Epithelial cell of alveolus of lung (primary cell): ENCODE data around the gene GAS2. TPM values are rescaled to one million over a fixed set of nuclear protein-coding genes. Genes with fewer than 3 reads are reported as not detected.

Experiments
- total RNA-seq: library from RNA; depleted of rRNA; stranded (reverse); fragments of >200 nt; gene quantifications from 2 replicates; pipeline ENCODE4 v1.2.1, GENCODE V29; 2015

GAS2 gene
- 1.9 and 8.3 TPM in 2 replicates for total RNA-seq

GRCh38 chr11:22666325-22666687 lies at the start of gene GAS2:
Gene GAS2, plus strand, starts transcription at chr11:22666611. Its CDS starts 8,259 bp downstream, at chr11:22674870.

GRCh38 chr11:22625448-22626287 lies 40.7 kb upstream of the GAS2 start, which contains the start of gene FANCF:
Gene FANCF, minus strand, starts transcription at chr11:22625823. Its CDS starts 13 bp downstream, at chr11:22625810.

GRCh38 chr11:22829231-22830081 lies 163.0 kb downstream of the GAS2 start, which contains the start of gene SVIP:
Gene SVIP, minus strand, starts transcription at chr11:22829801. Its CDS starts 53 bp downstream, at chr11:22829748.

GRCh38 chr11:22860241-22860640 lies 193.8 kb downstream of the GAS2 start, which contains the start of gene CCDC179:
Gene CCDC179, minus strand, starts transcription at chr11:22860474. Its CDS starts 53 bp downstream, at chr11:22860421.

Other genes with a start within 250 kb of the GAS2 start
- 12.6 and 13.3 TPM in 2 replicates for gene FANCF, start 40.8 kb upstream of the GAS2 start, total RNA-seq
- gene SVIP, start 163.2 kb downstream of the GAS2 start, total RNA-seq = 3.0 and 6.2 TPM in 2 replicates
- gene CCDC179, start 193.9 kb downstream of the GAS2 start, total RNA-seq = not detected in 2 replicates